Epithelial cell of prostate (primary cell): ENCODE data around the gene RAD52.
A peak's percentile ranks its signal among the peaks of the same experiment; 100 is the strongest.

Experiments used
- DNase-seq: peaks from one replicate; pipeline ENCODE4 v3.0.0-alpha.2; 2011; ENCODE audit warnings: low read depth, low spot score
- H3K27ac ChIP-seq: fragments of 450-650 bp; 2 replicates; pipeline ENCODE4 v1.5.1; 2017; ENCODE audit warnings: mild to moderate bottlenecking

The RAD52 gene

GRCh38 chr12:884746-885414, 64.6 kb downstream of the RAD52 start:
- no peak for DNase-seq
- no peak overlapping the region for H3K27ac ChIP-seq

GRCh38 chr12:880656-881055, 68.8 kb downstream of the RAD52 start:
- H3K27ac ChIP-seq = no peak overlapping the region
- DNase-seq = no peak

- DNase-seq = no peak
- no peak overlapping the region for H3K27ac ChIP-seq
Observed at GRCh38 chr12:879641-880040, 69.9 kb downstream of the RAD52 start.

GRCh38 chr12:873954-874353, 75.5 kb downstream of the RAD52 start:
- H3K27ac ChIP-seq = no peak overlapping the region
- DNase-seq = peak; percentile 27

- no peak for DNase-seq
- no peak overlapping the region for H3K27ac ChIP-seq
Observed at GRCh38 chr12:870378-870777, 79.1 kb downstream of the RAD52 start.

GRCh38 chr12:868722-869121, 80.8 kb downstream of the RAD52 start:
- no peak overlapping the region for H3K27ac ChIP-seq
- DNase-seq = no peak

GRCh38 chr12:867905-868304, 81.6 kb downstream of the RAD52 start:
- no peak overlapping the region for H3K27ac ChIP-seq
- no peak for DNase-seq

- no peak for DNase-seq
- no peak overlapping the region for H3K27ac ChIP-seq
Observed at GRCh38 chr12:865614-866013, 83.9 kb downstream of the RAD52 start.

GRCh38 chr12:863285-863684, 86.2 kb downstream of the RAD52 start:
- DNase-seq = no peak
- no peak overlapping the region for H3K27ac ChIP-seq

- no peak for DNase-seq
- H3K27ac ChIP-seq = peak overlapping the region; percentile 11
Observed at GRCh38 chr12:862303-862911, 87.1 kb downstream of the RAD52 start.
